Natural killer cell (primary cell): ENCODE results near the gene NMNAT2. TPM values are rescaled to one million over a fixed set of nuclear protein-coding genes. Genes with fewer than 3 reads are reported as not detected.

Experiments
- ATAC-seq, 3 donors: fragments of 150-1000 bp in 2 of 3; fragments of 200-7000 bp in 1 of 3; cut with Tn5 transposase; 1 replicate in 1 of 3; 2 replicates in 2 of 3; pipeline ENCODE4 v1.10.0; 2021; ENCODE audit warnings: mild to moderate bottlenecking in 2 of 3, moderate library complexity in 2 of 3
- DNase-seq, 2 donors: peaks; one replicate each; pipeline versions ENCODE4 v3.0.0 to v3.0.0-alpha.2; 2013 to 2021; ENCODE audit warnings: mixed read lengths in 1 of 2
- H3K27ac ChIP-seq: one replicate; pipeline ENCODE4 v1.5.1; 2013; ENCODE audit warnings: mild to moderate bottlenecking, low read length
- H3K27me3 ChIP-seq: one replicate; pipeline ENCODE4 v1.6.1; 2013; ENCODE audit warnings: low read length; ENCODE audit not compliant: control insufficient read depth, insufficient read depth
- H3K36me3 ChIP-seq: one replicate; pipeline ENCODE4 v1.6.1; 2013; ENCODE audit warnings: low read length; ENCODE audit not compliant: control insufficient read depth, insufficient read depth
- H3K4me1 ChIP-seq: one replicate; pipeline ENCODE4 v1.6.1; 2013; ENCODE audit warnings: low read length; ENCODE audit not compliant: control insufficient read depth, insufficient read depth
- H3K4me3 ChIP-seq: one replicate; pipeline ENCODE4 v1.5.1; 2013; ENCODE audit warnings: low read length
- H3K9me3 ChIP-seq: one replicate; pipeline ENCODE4 v1.6.1; 2013; ENCODE audit warnings: low read length; ENCODE audit not compliant: control insufficient read depth, insufficient read depth
- H3K27ac Mint-ChIP-seq, 2 donors: one replicate each; pipeline ENCODE4 v1.8.0; 2022; ENCODE audit warnings: mild to moderate bottlenecking in 2 of 2, mixed read lengths in 2 of 2, moderate library complexity in 1 of 2
- H3K27me3 Mint-ChIP-seq, 2 donors: one replicate each; pipeline ENCODE4 v1.8.0; 2022; ENCODE audit warnings: low read depth in 2 of 2, mixed read lengths in 2 of 2
- H3K36me3 Mint-ChIP-seq: one replicate; pipeline ENCODE4 v1.8.0; 2022; ENCODE audit warnings: mixed read lengths
- H3K4me1 Mint-ChIP-seq, 2 donors: one replicate each; pipeline ENCODE4 v1.8.0; 2022; ENCODE audit warnings: mixed read lengths in 2 of 2
- H3K4me3 Mint-ChIP-seq: one replicate; pipeline ENCODE4 v1.8.0; 2022; ENCODE audit warnings: mild to moderate bottlenecking, moderate library complexity, mixed read lengths
- H3K9me3 Mint-ChIP-seq, 2 donors: one replicate each; pipeline ENCODE4 v1.8.0; 2022; ENCODE audit warnings: mixed read lengths in 2 of 2
- WGBS: methylation state at CpG from one replicate; pipeline ENCODE4 v1.1.7; 2013; ENCODE audit warnings: missing lambda C conversion rate; ENCODE audit not compliant: insufficient coverage; 5-methylcytosine and 5-hydroxymethylcytosine counted together
- intact Hi-C: fragments of 100-400 bp; cut with micrococcal nuclease; formaldehyde crosslinking; loops from one replicate; pipeline ENCODE4 v1.14.2; 2022
- total RNA-seq, 4 donors: library from RNA; stranded (reverse); fragments of 120-200 nt in 1 of 4; gene quantifications; one replicate each; pipeline versions ENCODE4 v1.2.3 to v1.2.4, GENCODE V29; 2013 to 2022
- TF ChIP-seq, protein P1 (sequence below): fragments of 200-600 bp; IDR thresholded peaks from one replicate; pipeline ENCODE4 v1.8.0; 2022; ENCODE audit warnings: antibody characterized with exemption

NMNAT2 gene
- total RNA-seq, 3 donors from 2014 or later (not counting 1 experiment from before 2014, with no cell fraction given): not detected

DNA sequence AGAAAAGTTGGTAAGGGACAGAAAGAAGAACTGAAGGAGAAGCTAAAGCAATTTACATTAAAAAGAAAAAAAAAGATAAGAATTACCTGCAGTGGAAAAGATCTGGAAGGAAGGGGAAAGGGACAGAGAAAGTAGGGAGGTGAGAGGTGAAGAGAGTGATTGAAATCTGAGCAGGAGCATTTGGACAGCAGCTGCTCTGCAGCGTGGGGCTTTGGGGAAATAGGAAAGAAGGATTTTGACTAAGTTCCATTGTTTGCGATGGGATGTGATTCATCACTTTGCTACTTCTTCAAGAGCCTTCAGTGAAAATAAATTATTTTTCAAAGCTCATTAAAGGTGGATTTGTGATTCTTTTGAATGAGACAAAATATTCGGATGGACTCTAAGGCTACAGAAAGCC is 26.1 kb upstream of the NMNAT2 start:
- H3K9me3 Mint-ChIP-seq: no peaks in the 10 kb centered on the region
- H3K4me3 ChIP-seq: no peak overlapping the region
- no peak for ATAC-seq
- H3K36me3 Mint-ChIP-seq: no peaks in the 10 kb centered on the region
- no peak for DNase-seq
- intact Hi-C loops: no loop called here
- H3K4me1 ChIP-seq: no peaks in the 10 kb centered on the region
- TF ChIP-seq, protein P1, sequence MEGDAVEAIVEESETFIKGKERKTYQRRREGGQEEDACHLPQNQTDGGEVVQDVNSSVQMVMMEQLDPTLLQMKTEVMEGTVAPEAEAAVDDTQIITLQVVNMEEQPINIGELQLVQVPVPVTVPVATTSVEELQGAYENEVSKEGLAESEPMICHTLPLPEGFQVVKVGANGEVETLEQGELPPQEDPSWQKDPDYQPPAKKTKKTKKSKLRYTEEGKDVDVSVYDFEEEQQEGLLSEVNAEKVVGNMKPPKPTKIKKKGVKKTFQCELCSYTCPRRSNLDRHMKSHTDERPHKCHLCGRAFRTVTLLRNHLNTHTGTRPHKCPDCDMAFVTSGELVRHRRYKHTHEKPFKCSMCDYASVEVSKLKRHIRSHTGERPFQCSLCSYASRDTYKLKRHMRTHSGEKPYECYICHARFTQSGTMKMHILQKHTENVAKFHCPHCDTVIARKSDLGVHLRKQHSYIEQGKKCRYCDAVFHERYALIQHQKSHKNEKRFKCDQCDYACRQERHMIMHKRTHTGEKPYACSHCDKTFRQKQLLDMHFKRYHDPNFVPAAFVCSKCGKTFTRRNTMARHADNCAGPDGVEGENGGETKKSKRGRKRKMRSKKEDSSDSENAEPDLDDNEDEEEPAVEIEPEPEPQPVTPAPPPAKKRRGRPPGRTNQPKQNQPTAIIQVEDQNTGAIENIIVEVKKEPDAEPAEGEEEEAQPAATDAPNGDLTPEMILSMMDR: no peak
- no peak overlapping the region for H3K4me3 Mint-ChIP-seq
- H3K27me3 ChIP-seq: no peaks in the 10 kb centered on the region
- H3K4me1 Mint-ChIP-seq: no peaks in the 10 kb centered on the region
- H3K36me3 ChIP-seq: no peaks in the 10 kb centered on the region
- H3K27ac Mint-ChIP-seq: no peak overlapping the region
- peaks cover 19 to 20% of the 10 kb centered on the region in 2 donors for H3K27me3 Mint-ChIP-seq
- 86% methylated on average over 3 of the region's 3 CpGs for WGBS
- no peaks in the 10 kb centered on the region for H3K9me3 ChIP-seq
- H3K27ac ChIP-seq: no peak overlapping the region

DNA sequence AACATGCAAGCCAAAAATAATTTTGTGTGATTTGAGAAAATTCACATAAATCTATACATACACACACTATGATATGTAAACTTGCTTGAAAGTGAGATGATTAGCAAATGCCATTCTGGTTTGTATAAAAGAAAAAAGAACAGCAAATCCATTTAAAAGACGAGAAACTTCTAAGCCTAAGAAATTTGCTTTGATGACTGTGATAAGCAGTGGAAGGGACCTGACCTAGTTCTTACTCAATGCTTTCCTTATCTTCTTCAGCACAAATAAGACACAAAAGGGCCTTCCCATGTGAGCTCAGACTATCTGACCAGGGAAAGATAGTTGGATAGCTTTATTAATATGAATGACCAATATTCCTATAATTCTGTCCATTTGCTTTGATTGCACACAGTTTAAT is 25.3 kb upstream of the NMNAT2 start:
- intact Hi-C loops: no loop called here
- Histone ChIP-seq H3K36me3 (no peaks in the 10 kb centered on the region), H3K9me3 (no peaks in the 10 kb centered on the region), H3K4me3 (no peak overlapping the region), H3K27me3 (peaks cover 2% of the 10 kb centered on the region), H3K27ac (no peak overlapping the region), H3K4me1 (no peaks in the 10 kb centered on the region)
- TF ChIP-seq, protein P1: no peak
- Mint-ChIP-seq H3K27ac (no peak overlapping the region), H3K4me1 (no peaks in the 10 kb centered on the region), H3K4me3 (no peak overlapping the region), H3K9me3 (no peaks in the 10 kb centered on the region), H3K27me3 (peaks cover 19 to 20% of the 10 kb centered on the region in 2 donors), H3K36me3 (no peaks in the 10 kb centered on the region)
- DNase-seq (no peak), ATAC-seq (no peak)
- WGBS: no CpG with 5 or more reads among the region's 1 CpG

DNA sequence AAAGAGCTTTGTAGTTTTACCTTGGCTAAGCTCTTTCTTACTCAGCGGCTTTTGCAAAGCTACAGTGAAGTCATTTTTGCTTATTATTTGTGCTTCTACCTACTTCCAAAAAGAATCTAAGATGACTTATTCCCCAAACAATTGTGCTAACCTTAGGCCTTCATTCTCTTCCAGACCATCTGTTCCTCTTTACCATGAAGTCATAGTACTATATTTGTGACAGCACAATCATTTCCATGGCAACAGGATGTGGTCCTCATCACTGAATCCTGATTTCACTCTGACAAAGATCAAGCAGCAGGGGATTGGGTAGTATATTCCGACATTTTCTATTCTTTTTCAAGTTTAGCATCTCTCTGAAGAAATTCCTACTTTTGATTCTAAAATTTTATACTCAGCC is 24.8 kb upstream of the NMNAT2 start:
- no peak for ATAC-seq
- H3K4me1 Mint-ChIP-seq: no peaks in the 10 kb centered on the region
- no peaks in the 10 kb centered on the region for H3K9me3 Mint-ChIP-seq
- Histone ChIP-seq H3K4me1 (no peaks in the 10 kb centered on the region), H3K27me3 (peaks cover 2% of the 10 kb centered on the region), H3K36me3 (no peaks in the 10 kb centered on the region), H3K27ac (no peak overlapping the region), H3K4me3 (no peak overlapping the region), H3K9me3 (no peaks in the 10 kb centered on the region)
- TF ChIP-seq, protein P1: no peak
- H3K4me3 Mint-ChIP-seq: no peak overlapping the region
- H3K27ac Mint-ChIP-seq: no peak overlapping the region
- H3K36me3 Mint-ChIP-seq: no peaks in the 10 kb centered on the region
- H3K27me3 Mint-ChIP-seq: peaks cover 20% of the 10 kb centered on the region in 2 donors
- DNase-seq: no peak
- intact Hi-C loops: no loop called here
- WGBS: 100% methylated on average over 2 of the region's 2 CpGs

DNA sequence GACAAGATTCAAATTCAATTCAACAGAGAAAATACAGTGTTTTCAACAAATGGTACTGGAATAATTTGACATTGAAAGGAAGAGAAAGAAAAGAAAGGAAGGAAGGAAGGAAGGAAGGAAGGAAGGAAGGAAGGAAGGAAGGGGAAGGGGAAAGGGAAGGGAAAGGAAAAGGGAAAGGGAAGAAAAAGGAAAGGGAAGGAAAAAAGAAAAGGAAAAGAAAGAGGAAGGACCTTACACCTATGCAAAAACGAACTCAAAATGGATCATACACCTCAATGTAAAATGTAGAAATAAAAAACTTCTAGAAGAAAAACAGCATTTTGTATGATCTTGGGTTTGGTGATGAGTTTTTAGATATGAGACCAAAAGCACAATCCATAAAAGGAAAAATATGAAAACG is 19.9 kb upstream of the NMNAT2 start:
- no peak for ATAC-seq
- Histone ChIP-seq H3K27ac (no peak overlapping the region), H3K4me1 (no peaks in the 10 kb centered on the region), H3K27me3 (peaks cover 7% of the 10 kb centered on the region), H3K4me3 (no peak overlapping the region), H3K9me3 (no peaks in the 10 kb centered on the region), H3K36me3 (no peaks in the 10 kb centered on the region)
- Mint-ChIP-seq H3K4me1 (no peaks in the 10 kb centered on the region), H3K27me3 (peaks cover 27 to 36% of the 10 kb centered on the region in 2 donors), H3K36me3 (no peaks in the 10 kb centered on the region), H3K4me3 (no peak overlapping the region), H3K9me3 (no peaks in the 10 kb centered on the region), H3K27ac (no peak overlapping the region)
- WGBS: no CpG with 5 or more reads among the region's 2 CpGs
- no peak for DNase-seq
- intact Hi-C loops: no loop called here
- TF ChIP-seq, protein P1: no peak
